ENCODE measurements around the gene UBE2H. TPM values are rescaled to one million over a fixed set of nuclear protein-coding genes. Genes with fewer than 3 reads are reported as not detected.
A peak's percentile ranks its signal among the peaks of the same experiment; 100 is the strongest.
"Not testable (repeated sequence)": the region's sequence is repeated elsewhere in the genome, so short reads cannot be mapped to it uniquely, and the experiment has no call there.

UBE2H gene
- total RNA-seq, 6 donors from 2014 or later, result 60.5 to 138 (median 65.4) TPM

DNA sequence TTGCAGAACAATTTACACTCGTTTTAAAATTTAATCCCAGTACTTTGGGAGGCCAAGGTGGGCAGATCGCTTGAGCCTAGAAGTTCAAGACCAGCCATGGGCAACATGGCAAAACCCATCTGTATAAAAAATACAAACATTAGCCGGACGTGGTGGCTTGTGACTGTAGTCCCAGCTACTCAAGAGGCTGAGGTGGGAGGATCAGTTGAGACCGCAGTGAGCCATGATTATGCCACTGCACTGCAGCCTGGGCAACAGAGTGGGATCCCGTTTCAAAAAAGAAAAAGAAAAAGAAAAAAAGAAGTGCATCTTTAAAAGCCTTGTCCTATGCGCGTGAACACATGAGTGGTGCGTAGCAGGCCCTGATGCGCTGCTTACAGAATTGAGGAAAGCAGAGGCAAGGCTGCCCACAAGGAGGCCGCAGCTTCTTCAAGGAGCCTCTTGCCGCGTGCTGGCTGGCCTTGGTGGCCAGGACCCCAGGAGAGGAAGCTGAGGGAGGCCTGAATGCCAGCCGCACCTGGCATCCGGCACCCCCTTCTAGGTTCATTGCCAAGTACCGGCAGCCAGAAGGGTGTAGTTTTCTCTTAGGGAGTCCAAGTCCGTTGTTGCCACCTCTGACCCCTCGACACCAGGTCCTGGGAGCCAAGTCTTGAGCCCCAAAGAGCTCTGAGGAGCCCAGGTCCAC is 124.5 kb downstream of the UBE2H start:
- H3K27ac ChIP-seq, result no peak overlapping the region
- no peaks in the 10 kb centered on the region for H3K9me3 ChIP-seq
- no peak for DNase-seq
- 91% methylated on average over 17 to 18 of the region's 18 CpGs for WGBS, 2 donors
- no peak for TF ChIP-seq EP300 (IDR thresholded peaks at IDR 0.05)
- TF ChIP-seq, protein P1, sequence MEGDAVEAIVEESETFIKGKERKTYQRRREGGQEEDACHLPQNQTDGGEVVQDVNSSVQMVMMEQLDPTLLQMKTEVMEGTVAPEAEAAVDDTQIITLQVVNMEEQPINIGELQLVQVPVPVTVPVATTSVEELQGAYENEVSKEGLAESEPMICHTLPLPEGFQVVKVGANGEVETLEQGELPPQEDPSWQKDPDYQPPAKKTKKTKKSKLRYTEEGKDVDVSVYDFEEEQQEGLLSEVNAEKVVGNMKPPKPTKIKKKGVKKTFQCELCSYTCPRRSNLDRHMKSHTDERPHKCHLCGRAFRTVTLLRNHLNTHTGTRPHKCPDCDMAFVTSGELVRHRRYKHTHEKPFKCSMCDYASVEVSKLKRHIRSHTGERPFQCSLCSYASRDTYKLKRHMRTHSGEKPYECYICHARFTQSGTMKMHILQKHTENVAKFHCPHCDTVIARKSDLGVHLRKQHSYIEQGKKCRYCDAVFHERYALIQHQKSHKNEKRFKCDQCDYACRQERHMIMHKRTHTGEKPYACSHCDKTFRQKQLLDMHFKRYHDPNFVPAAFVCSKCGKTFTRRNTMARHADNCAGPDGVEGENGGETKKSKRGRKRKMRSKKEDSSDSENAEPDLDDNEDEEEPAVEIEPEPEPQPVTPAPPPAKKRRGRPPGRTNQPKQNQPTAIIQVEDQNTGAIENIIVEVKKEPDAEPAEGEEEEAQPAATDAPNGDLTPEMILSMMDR (IDR thresholded peaks at IDR 0.05), result no peak
- TF ChIP-seq POLR2A (IDR thresholded peaks at IDR 0.05), result no peak
- no peak for TF ChIP-seq POLR2AphosphoS5 (IDR thresholded peaks at IDR 0.05)
- no peak overlapping the region for H3K4me3 ChIP-seq
- ATAC-seq (ENCODE audit: low FRiP score in 2 of 2), result no peak
- H3K27me3 ChIP-seq, result no peaks in the 10 kb centered on the region
- peaks cover 29 to 48% (median 31%) of the 10 kb centered on the region in 4 donors for H3K4me1 ChIP-seq
- peaks cover 0 to 1% (median 0%) of the 10 kb centered on the region in 4 donors for H3K36me3 ChIP-seq

DNA sequence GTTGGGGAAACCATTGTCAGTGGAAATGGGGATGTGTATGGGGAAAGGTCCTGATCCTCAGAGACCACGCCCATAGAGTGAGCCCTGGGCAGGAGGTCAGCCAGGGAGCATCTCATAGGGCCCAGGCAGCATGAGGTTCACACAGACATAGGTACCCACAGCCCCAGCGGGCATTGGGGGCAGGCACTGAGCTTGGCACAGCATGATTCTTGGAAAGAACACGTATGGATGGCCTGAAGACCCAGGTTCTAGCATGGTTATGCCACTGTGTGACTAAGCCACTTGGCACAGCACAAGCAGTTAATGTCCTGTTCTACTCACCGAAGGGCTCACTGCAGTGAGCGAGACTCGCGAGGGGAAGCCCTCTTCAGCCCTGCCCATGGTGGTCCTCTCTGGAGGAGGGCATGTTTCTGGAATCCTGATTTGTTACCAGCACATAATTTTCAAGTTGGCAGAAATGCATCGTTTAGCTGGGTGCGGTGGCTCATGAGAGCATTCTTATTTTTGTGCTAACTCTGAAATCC is 125.2 kb downstream of the UBE2H start:
- Histone ChIP-seq H3K27ac (no peak overlapping the region), H3K27me3 (no peaks in the 10 kb centered on the region), H3K4me3 (no peak overlapping the region), H3K9me3 (no peaks in the 10 kb centered on the region), H3K36me3 (no peaks in the 10 kb centered on the region), H3K4me1 (peaks cover 29 to 48% (median 31%) of the 10 kb centered on the region in 4 donors)
- 94% methylated on average over 8 to 9 of the region's 9 CpGs for WGBS, 2 donors
- TF ChIP-seq POLR2AphosphoS5 (IDR thresholded peaks at IDR 0.05), result no peak
- TF ChIP-seq EP300 (IDR thresholded peaks at IDR 0.05), result no peak
- no peak for TF ChIP-seq POLR2A (IDR thresholded peaks at IDR 0.05)
- TF ChIP-seq, protein P1 (IDR thresholded peaks at IDR 0.05), result no peak
- ATAC-seq (ENCODE audit: low FRiP score in 2 of 2), result no peak
- DNase-seq, result no peak

DNA sequence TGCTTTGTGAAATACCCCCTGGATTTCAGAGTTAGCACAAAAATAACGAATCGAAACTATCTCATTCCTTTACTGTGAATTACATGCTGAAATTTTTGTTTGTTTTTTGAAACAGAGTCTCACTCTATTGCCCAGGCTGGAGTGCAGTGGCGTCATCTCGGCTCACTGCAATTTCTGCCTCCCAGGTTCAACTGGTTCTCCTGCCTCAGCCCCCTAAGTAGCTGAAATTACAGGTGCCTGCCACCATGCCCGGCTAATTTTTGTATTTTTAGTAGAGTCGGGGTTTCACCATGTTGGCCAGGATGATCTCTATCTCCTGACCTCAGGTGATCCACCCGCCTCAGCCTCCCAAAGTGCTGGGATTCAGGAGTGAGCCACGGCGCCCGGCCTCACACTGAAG is 125.9 kb downstream of the UBE2H start:
- H3K36me3 ChIP-seq; DNase-seq; H3K9me3 ChIP-seq; ATAC-seq (ENCODE audit: low FRiP score in 2 of 2); H3K27ac ChIP-seq; H3K27me3 ChIP-seq; H3K4me3 ChIP-seq: not testable (repeated sequence)
- peaks cover 29 to 48% (median 31%) of the 10 kb centered on the region in 4 donors for H3K4me1 ChIP-seq
- WGBS, 2 donors, result 79 to 83% methylated on average over 10 of the region's 10 CpGs

DNA sequence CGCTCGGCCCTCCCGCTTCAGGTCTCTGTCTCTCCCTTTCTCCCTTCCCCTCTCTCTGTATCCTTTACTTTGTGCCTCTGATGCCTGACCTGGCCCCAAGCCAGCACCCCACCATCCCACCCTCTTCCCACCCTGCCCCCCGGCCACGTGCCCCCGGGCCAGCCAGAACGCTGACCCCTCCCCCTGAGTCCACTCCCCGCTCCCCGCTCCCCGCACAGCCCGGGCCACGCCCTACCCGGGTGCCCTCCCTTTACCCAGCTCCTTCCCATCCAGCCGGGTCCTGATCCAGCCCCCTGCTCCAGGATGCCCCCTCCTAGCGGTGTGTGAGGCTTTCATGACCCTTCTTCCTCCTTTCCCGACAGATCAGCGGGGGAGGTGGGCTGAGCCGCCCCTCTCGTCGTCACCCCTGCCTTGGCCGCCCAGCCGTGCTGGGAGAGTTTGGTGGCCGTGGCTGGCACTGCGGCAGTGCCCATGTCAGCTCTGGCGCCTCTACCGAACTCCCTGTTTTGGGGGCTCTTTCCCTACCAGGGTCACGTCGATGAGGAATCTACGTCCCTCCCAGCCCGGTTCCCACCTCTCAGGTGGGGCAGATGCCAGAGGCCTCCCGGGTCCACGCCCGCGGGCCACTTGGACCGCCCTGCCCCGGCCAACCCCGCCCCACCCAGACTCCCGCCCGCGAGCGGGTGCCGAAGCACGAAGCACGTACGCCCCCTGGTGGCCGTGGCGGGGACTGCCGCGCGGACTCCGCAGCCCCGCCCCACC is 127.4 kb downstream of the UBE2H start:
- peak; percentile 90 to 99 for DNase-seq
- no peak for TF ChIP-seq POLR2AphosphoS5 (IDR thresholded peaks at IDR 0.05)
- TF ChIP-seq POLR2A (IDR thresholded peaks at IDR 0.05), result peak in 1 of 4 donors; percentile 32
- TF ChIP-seq, protein P1 (IDR thresholded peaks at IDR 0.05), result peak; percentile 75 to 100 (median 84)
- 1 to 2% methylated on average over 24 to 33 of the region's 52 CpGs for WGBS, 2 donors

More for the DNA sequence above, 127.4 kb downstream of the UBE2H start:
- H3K9me3 ChIP-seq, result no peaks in the 10 kb centered on the region
- peak overlapping the region in 3 of 4 donors; percentile 50 to 77 (median 77) for H3K27ac ChIP-seq
- peak overlapping the region; percentile 17 to 73 (median 57) for H3K4me3 ChIP-seq
- H3K27me3 ChIP-seq, result no peaks in the 10 kb centered on the region
- H3K4me1 ChIP-seq, result peaks cover 20 to 34% (median 23%) of the 10 kb centered on the region in 4 donors
- ATAC-seq (ENCODE audit: low FRiP score in 2 of 2), result peak; percentile 94
- H3K36me3 ChIP-seq, result no peaks in the 10 kb centered on the region

Data from upper lobe of left lung (tissue), 6 donors.